Right lobe of liver (tissue), 4 donors: ENCODE data around the gene NDUFS7.

Experiments
- POLR2A ChIP-seq: fragments of 450-650 bp; IDR thresholded peaks from one replicate; pipeline ENCODE4 v1.6.1; 2017; ENCODE audit warnings: antibody characterized with exemption, mild to moderate bottlenecking
- TF ChIP-seq, protein P1 (sequence below), 4 donors: fragments of 200-600 bp in 3 of 4; fragments of 450-650 bp in 1 of 4; IDR thresholded peaks; one replicate each; pipeline versions ENCODE4 v1.5.1 to v1.8.0; 2016 to 2022; ENCODE audit warnings: antibody characterized with exemption in 4 of 4, mild to moderate bottlenecking in 2 of 4
- donor health status: DM: no; HTN: no; CAD: no.
- donor health status: DM: no; HTN: no; CAD: no.
- donor health status: DM: no; HTN: yes; CAD: no.

- TF ChIP-seq, protein P1, sequence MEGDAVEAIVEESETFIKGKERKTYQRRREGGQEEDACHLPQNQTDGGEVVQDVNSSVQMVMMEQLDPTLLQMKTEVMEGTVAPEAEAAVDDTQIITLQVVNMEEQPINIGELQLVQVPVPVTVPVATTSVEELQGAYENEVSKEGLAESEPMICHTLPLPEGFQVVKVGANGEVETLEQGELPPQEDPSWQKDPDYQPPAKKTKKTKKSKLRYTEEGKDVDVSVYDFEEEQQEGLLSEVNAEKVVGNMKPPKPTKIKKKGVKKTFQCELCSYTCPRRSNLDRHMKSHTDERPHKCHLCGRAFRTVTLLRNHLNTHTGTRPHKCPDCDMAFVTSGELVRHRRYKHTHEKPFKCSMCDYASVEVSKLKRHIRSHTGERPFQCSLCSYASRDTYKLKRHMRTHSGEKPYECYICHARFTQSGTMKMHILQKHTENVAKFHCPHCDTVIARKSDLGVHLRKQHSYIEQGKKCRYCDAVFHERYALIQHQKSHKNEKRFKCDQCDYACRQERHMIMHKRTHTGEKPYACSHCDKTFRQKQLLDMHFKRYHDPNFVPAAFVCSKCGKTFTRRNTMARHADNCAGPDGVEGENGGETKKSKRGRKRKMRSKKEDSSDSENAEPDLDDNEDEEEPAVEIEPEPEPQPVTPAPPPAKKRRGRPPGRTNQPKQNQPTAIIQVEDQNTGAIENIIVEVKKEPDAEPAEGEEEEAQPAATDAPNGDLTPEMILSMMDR (IDR thresholded peaks at IDR 0.05): no peak
- TF ChIP-seq POLR2A: no peak
Observed at GRCh38 chr19:1373042-1373533, 10.6 kb upstream of the NDUFS7 start.
